NB4 (cell line): ENCODE measurements around the gene HYCC1.
A peak's percentile ranks its signal among the peaks of the same experiment; 100 is the strongest.
"Not testable (repeated sequence)": the region's sequence is repeated elsewhere in the genome, so short reads cannot be mapped to it uniquely, and the experiment has no call there.

Source experiments
- DNase-seq: peaks from one replicate; pipeline ENCODE4 v3.0.0; 2010; ENCODE audit warnings: low read depth
- H3K4me3 ChIP-seq: one replicate; pipeline ENCODE4 v1.5.1; 2011; ENCODE audit warnings: mild to moderate bottlenecking, low read depth, low read length, moderate library complexity
- CTCF ChIP-seq: IDR thresholded peaks from one replicate; pipeline ENCODE4 v1.5.1; 2012; ENCODE audit warnings: low read depth, low read length
- MYC ChIP-seq: IDR thresholded peaks from 2 replicates; pipeline ENCODE4 v1.6.1; 2011; ENCODE audit warnings: low read depth, low read length
- POLR2A ChIP-seq: IDR thresholded peaks from 2 replicates; pipeline ENCODE4 v1.6.1; 2011; ENCODE audit warnings: mild to moderate bottlenecking; ENCODE audit not compliant: insufficient read length; ENCODE audit errors: extremely low read depth
- TF ChIP-seq, protein P1 (sequence below): IDR thresholded peaks from 2 replicates; pipeline ENCODE4 v1.6.1; 2011; ENCODE audit warnings: low read depth, low read length

The HYCC1 gene

DNA sequence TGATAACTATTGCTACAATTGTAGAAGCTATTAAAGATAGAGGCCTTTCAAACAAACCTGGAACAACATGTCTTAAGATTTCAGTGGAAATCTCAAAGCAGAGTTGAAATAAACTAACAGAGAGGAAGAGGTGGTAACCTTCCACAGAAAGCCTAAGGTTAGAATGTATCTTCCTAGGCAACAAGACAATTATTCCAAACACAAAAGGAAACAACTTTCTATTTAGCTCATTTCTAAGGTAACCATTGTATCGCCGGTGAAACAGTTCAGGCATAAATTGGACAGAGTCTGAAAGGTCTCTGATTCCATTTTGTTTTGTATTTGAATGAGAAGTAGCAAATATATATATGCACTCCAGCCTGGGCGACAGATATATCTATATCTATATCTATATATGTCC, 30.7 kb upstream of the HYCC1 start:
- TF ChIP-seq CTCF (no peak), MYC (no peak), POLR2A (no peak)
- TF ChIP-seq, protein P1, sequence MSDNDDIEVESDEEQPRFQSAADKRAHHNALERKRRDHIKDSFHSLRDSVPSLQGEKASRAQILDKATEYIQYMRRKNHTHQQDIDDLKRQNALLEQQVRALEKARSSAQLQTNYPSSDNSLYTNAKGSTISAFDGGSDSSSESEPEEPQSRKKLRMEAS: no peak
- DNase-seq: no peak
- no peak overlapping the region for H3K4me3 ChIP-seq

- TF ChIP-seq CTCF: no peak
- no peak for TF ChIP-seq MYC
- TF ChIP-seq, protein P1: no peak
- no peak for TF ChIP-seq POLR2A
- DNase-seq: peak; percentile 31
- H3K4me3 ChIP-seq: no peak overlapping the region
These were observed 29.5 kb upstream of the HYCC1 start for GRCh38 chr7:23043441-23043840.

- H3K4me3 ChIP-seq, DNase-seq: not testable (repeated sequence)
These were observed 25.7 kb upstream of the HYCC1 start for GRCh38 chr7:23039674-23040073.

- not testable (repeated sequence) for H3K4me3 ChIP-seq, DNase-seq
These were observed 21.8 kb upstream of the HYCC1 start for GRCh38 chr7:23035542-23036371.

- no peak for TF ChIP-seq CTCF
- no peak overlapping the region for H3K4me3 ChIP-seq
These were observed 13.3 kb upstream of the HYCC1 start for GRCh38 chr7:23027261-23027660.

GRCh38 chr7:23026164-23026563, 12.2 kb upstream of the HYCC1 start:
- TF ChIP-seq MYC (no peak), CTCF (no peak), POLR2A (no peak)
- TF ChIP-seq, protein P1: no peak
- DNase-seq: no peak
- H3K4me3 ChIP-seq: no peak overlapping the region

More at GRCh38 chr7:23027261-23027660, 13.3 kb upstream of the HYCC1 start:
- DNase-seq: no peak

DNA sequence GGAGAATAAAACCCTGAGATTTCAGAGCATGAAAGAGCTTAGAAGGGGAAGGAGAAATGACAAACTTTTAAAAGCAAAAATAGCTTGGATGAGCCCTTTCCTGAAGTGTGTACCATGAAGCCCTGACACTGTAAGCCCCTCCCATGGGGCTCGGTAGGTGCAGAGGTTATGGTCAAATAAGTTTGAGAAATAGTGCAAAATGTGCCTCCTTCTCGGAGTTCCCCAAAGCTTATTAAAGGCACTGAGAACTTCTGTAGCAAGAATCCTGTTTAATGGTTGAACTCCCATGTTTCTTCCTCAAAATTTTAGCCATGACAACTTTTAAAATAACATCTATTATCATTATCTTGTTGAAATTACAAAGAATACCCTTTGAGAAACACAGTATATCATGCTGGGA, 10.5 kb upstream of the HYCC1 start:
- TF ChIP-seq CTCF: no peak
- TF ChIP-seq MYC: no peak
- TF ChIP-seq, protein P1: no peak
- no peak for TF ChIP-seq POLR2A
- H3K4me3 ChIP-seq: no peak overlapping the region
- DNase-seq: no peak
